Panc1 (cell line): ENCODE data around the gene PCDHB3. TPM values are rescaled to one million over a fixed set of nuclear protein-coding genes. Genes with fewer than 3 reads are reported as not detected.

Source experiments
- ATAC-seq: fragments of 200-7000 bp; cut with Tn5 transposase; 2 replicates; pipeline ENCODE4 v1.9.1; 2020; ENCODE audit warnings: mild to moderate bottlenecking, moderate library complexity
- BruUV-seq: library from RNA; stranded (reverse); fragments of 400-500 nt; replicated peaks from 2 replicates; lab custom pipeline; 2021; lab: Mats Ljungman, UMichigan
- CTCF ChIA-PET: fragments of 300-600 bp; sonication (Branson Sonifier 250); formaldehyde crosslinking; loops from one replicate; lab custom pipeline; 2022; ENCODE audit warnings: antibody characterized with exemption; lab: Charles Lee
- POLR2A ChIA-PET: fragments of 300-600 bp; sonication (Branson Sonifier 250); formaldehyde crosslinking; loops from one replicate; lab custom pipeline; 2022; ENCODE audit warnings: antibody characterized with exemption; lab: Charles Lee
- DNase-seq: peaks from one replicate; pipeline ENCODE4 v3.0.0-alpha.2; 2010; ENCODE audit warnings: low read depth, low spot score
- H3K27ac ChIP-seq: 2 replicates; pipeline ENCODE4 v1.5.1; 2011; ENCODE audit warnings: mild to moderate bottlenecking, low read length, inconsistent platforms
- H3K27me3 ChIP-seq: fragments of 200-500 bp; sonication (Bioruptor generic); 2 replicates; pipeline ENCODE4 v1.6.0; 2014; ENCODE audit warnings: low read length, inconsistent platforms; ENCODE audit not compliant: control insufficient read depth, insufficient read depth
- H3K36me3 ChIP-seq: fragments of 200-500 bp; sonication (Bioruptor generic); 2 replicates; pipeline ENCODE4 v1.5.1; 2014; ENCODE audit warnings: inconsistent platforms, mild to moderate bottlenecking, low read length, moderate library complexity; ENCODE audit not compliant: control insufficient read depth, insufficient read depth
- H3K4me1 ChIP-seq: 2 replicates; pipeline ENCODE4 v1.5.1; 2011; ENCODE audit warnings: inconsistent platforms, mild to moderate bottlenecking, low read length, moderate library complexity; ENCODE audit not compliant: control insufficient read depth, insufficient read depth
- H3K4me3 ChIP-seq, 2 experiments: 2 replicates each; pipeline ENCODE4 v1.5.1; 2011 to 2012; ENCODE audit warnings: low read depth in 2 of 2, low read length in 2 of 2, mild to moderate bottlenecking in 2 of 2, inconsistent platforms in 1 of 2, moderate library complexity in 1 of 2
- H3K9me3 ChIP-seq: fragments of 200-500 bp; sonication (Bioruptor generic); 2 replicates; pipeline ENCODE4 v1.5.1; 2014; ENCODE audit warnings: low read depth, mild to moderate bottlenecking, inconsistent platforms, low read length, moderate library complexity; ENCODE audit not compliant: control insufficient read depth, insufficient read depth
- CTCF ChIP-seq: fragments of 450-650 bp; IDR thresholded peaks from 2 replicates; pipeline ENCODE4 v1.5.1; 2017; ENCODE audit warnings: mild to moderate bottlenecking
- POLR2AphosphoS5 ChIP-seq: IDR thresholded peaks from 2 replicates; pipeline ENCODE4 v1.6.1; 2012; ENCODE audit warnings: mild to moderate bottlenecking, low read depth, low read length, moderate library complexity
- REST ChIP-seq, 2 experiments: IDR thresholded peaks; 2 replicates each; pipeline ENCODE4 v1.6.1; 2011 to 2012; ENCODE audit warnings: low read depth in 2 of 2, control low read depth in 1 of 2, low read length in 1 of 2, mild to moderate bottlenecking in 1 of 2, moderate library complexity in 1 of 2; ENCODE audit not compliant: insufficient read depth in 1 of 2
- SIN3A ChIP-seq: IDR thresholded peaks from 2 replicates; pipeline ENCODE4 v1.6.1; 2012; ENCODE audit warnings: low read depth, mild to moderate bottlenecking, low read length, moderate library complexity, borderline replicate concordance; ENCODE audit not compliant: insufficient read depth
- TCF7L2 ChIP-seq: IDR thresholded peaks from 2 replicates; pipeline ENCODE4 v1.6.1; 2011; ENCODE audit warnings: mild to moderate bottlenecking, low read depth, low read length, inconsistent platforms
- in situ Hi-C: cut with HindIII; loops from 2 replicates; pipeline ENCODE4 v1.10.0; 2016; ENCODE audit warnings: low sequenced_read_pairs, low pct_unique_long_range_greater_than_20kb
- intact Hi-C: fragments of 100-400 bp; cut with micrococcal nuclease; formaldehyde crosslinking; loops from one replicate; pipeline ENCODE4 v1.10.0; 2022; ENCODE audit not compliant: unreplicated experiment
- total RNA-seq: library from RNA; stranded (reverse); gene quantifications from one replicate; pipeline ENCODE4 v1.2.1, GENCODE V29; 2021; ENCODE audit not compliant: unreplicated experiment

Gene PCDHB3
- total RNA-seq, 1 experiment from 2014 or later: 0.92 TPM

GRCh38 chr5:141105350-141105749, 5.1 kb downstream of the PCDHB3 start:
- ChIA-PET CTCF (no interaction called here), POLR2A (no interaction called here)
- Histone ChIP-seq H3K27ac (no peak overlapping the region), H3K9me3 (no peaks in the 10 kb centered on the region), H3K4me3 (no peak overlapping the region), H3K36me3 (no peaks in the 10 kb centered on the region), H3K27me3 (no peaks in the 10 kb centered on the region), H3K4me1 (no peaks in the 10 kb centered on the region)
- no peak for TF ChIP-seq REST (IDR thresholded peaks at IDR 0.05; ENCODE audit: insufficient read depth in 1 of 2, low read depth in 2 of 2, low read length in 1 of 2)
- no peak for TF ChIP-seq POLR2AphosphoS5
- TF ChIP-seq SIN3A: no peak
- no peak for TF ChIP-seq TCF7L2
- TF ChIP-seq CTCF: no peak
- DNase-seq (no peak), ATAC-seq (no peak)
- in situ Hi-C loops (no loop called here), intact Hi-C loops (no loop called here)
- BruUV-seq: no TSS peak

- CTCF ChIA-PET: no interaction called here
- TF ChIP-seq POLR2AphosphoS5: no peak
- TF ChIP-seq SIN3A: no peak
- no peak for TF ChIP-seq CTCF
- no peak for TF ChIP-seq TCF7L2
- no peak for TF ChIP-seq REST (IDR thresholded peaks at IDR 0.05; ENCODE audit: insufficient read depth in 1 of 2, low read depth in 2 of 2, low read length in 1 of 2)
- no peaks in the 10 kb centered on the region for H3K4me1 ChIP-seq
- H3K27ac ChIP-seq: no peak overlapping the region
- intact Hi-C loops: no loop called here
- H3K27me3 ChIP-seq: no peaks in the 10 kb centered on the region
- in situ Hi-C loops: no loop called here
- BruUV-seq: no TSS peak
- no peak overlapping the region for H3K4me3 ChIP-seq
- no peak for DNase-seq
- no peak for ATAC-seq
- POLR2A ChIA-PET: no interaction called here
- H3K9me3 ChIP-seq: no peaks in the 10 kb centered on the region
- no peaks in the 10 kb centered on the region for H3K36me3 ChIP-seq
These were observed 19.0 kb downstream of the PCDHB3 start for GRCh38 chr5:141119250-141119649.
